GM10266 (cell line): ENCODE measurements around the gene COL19A1.

Experiments used
- DNase-seq: peaks from one replicate; pipeline ENCODE4 v3.0.0; 2012; ENCODE audit errors: extremely low spot score
- TF ChIP-seq, protein P1 (sequence below): IDR thresholded peaks from 2 replicates; pipeline ENCODE4 v1.5.1; 2012; ENCODE audit warnings: mild to moderate bottlenecking, low read depth; ENCODE audit not compliant: control insufficient read depth, insufficient read depth; ENCODE audit errors: missing control alignments

Gene COL19A1

GRCh38 chr6:70086806-70087205, 220.4 kb downstream of the COL19A1 start:
- TF ChIP-seq, protein P1, sequence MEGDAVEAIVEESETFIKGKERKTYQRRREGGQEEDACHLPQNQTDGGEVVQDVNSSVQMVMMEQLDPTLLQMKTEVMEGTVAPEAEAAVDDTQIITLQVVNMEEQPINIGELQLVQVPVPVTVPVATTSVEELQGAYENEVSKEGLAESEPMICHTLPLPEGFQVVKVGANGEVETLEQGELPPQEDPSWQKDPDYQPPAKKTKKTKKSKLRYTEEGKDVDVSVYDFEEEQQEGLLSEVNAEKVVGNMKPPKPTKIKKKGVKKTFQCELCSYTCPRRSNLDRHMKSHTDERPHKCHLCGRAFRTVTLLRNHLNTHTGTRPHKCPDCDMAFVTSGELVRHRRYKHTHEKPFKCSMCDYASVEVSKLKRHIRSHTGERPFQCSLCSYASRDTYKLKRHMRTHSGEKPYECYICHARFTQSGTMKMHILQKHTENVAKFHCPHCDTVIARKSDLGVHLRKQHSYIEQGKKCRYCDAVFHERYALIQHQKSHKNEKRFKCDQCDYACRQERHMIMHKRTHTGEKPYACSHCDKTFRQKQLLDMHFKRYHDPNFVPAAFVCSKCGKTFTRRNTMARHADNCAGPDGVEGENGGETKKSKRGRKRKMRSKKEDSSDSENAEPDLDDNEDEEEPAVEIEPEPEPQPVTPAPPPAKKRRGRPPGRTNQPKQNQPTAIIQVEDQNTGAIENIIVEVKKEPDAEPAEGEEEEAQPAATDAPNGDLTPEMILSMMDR = no peak
- DNase-seq = no peak

GRCh38 chr6:70094156-70094555, 227.8 kb downstream of the COL19A1 start:
- no peak for DNase-seq
- TF ChIP-seq, protein P1 = no peak

- no peak for DNase-seq
- TF ChIP-seq, protein P1 = no peak
Measured at GRCh38 chr6:70099732-70100131, 233.4 kb downstream of the COL19A1 start.

DNA sequence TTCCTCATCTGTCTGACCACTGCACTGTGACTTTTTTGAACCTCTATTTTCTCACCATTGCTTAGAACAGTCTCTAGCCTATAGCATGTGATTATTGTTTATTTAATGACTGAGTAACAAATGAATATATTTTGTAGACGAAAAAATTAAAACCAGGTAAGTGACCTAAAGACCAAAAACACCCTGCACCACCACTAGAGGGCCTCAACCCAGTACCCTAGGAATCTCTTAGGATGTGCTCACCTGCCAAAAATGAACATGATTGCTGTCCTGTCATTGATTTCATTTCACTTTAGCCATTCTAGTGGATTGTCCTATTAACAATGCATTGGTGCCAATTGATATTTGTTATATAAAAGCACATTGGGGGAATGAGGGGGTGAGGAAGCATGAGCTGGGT, 237.4 kb downstream of the COL19A1 start:
- TF ChIP-seq, protein P1 = no peak

GRCh38 chr6:70107852-70108629, 241.7 kb downstream of the COL19A1 start:
- TF ChIP-seq, protein P1 = peak; percentile 52
- peak; percentile 35 for DNase-seq

More for the DNA sequence above, 237.4 kb downstream of the COL19A1 start:
- DNase-seq = no peak

DNA sequence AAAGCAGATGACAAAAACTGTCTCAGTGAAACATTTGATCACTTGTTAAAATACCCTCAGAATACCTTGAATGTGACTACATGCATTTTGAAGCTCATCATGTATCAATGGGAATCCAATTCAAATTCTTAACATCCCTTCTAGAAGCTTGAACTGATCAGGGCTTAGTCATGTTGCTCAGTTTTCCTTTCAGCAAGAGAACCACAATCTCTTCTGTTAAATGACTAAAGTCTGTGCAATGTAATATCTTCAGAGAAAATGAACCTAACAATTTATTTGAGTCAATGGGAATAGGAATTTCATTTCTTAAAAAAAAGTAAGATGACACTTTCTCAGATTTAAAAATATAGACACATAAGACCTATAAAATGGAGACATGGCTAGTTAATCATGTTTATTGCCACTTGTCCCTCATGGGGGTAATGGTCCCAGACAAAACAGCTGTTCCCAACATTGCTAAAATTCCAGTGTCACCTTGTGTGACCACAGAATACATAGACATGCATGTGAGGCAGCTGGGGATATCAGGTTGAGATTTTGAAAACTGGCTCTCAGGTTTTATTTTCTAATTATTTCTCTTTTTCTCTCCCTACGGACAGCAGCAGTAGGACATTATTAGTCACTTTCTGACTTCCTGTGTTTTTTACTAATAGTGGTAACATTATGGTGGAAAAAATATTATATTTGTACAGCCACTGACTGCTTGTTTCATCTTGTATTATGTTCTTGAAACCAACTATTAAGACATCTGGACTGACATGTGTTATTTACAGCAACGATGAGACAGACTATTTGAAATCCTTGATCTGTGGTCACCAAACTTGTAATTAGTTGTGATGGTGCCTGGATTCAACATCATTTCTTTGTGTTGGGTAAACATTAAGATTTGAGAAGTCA, 244.0 kb downstream of the COL19A1 start:
- no peak for DNase-seq

More for the DNA sequence above, 244.0 kb downstream of the COL19A1 start:
- TF ChIP-seq, protein P1 = no peak
